ENCODE results near the gene MAN2C1. TPM values are rescaled to one million over a fixed set of nuclear protein-coding genes. Genes with fewer than 3 reads are reported as not detected.

Gene MAN2C1
- 100 to 1,000 TPM in 3 of 4 donors, 10 to 100 TPM in 1; 89.0 to 360 (median 156) TPM for total RNA-seq

- TF ChIP-seq CTCF (IDR thresholded peaks at IDR 0.05; ENCODE audit: low read depth) = no peak
Observed at GRCh38 chr15:75367913-75368688, at the start of gene MAN2C1. Gene MAN2C1 (minus strand): TSS chr15:75368607. CDS start chr15:75368583, 24 bp downstream.

- TF ChIP-seq CTCF (IDR thresholded peaks at IDR 0.05; ENCODE audit: low read depth) = no peak
Observed at GRCh38 chr15:75416584-75416983, 48.2 kb upstream of the MAN2C1 start.

GRCh38 chr15:75410196-75410595, 41.8 kb upstream of the MAN2C1 start:
- no peak for TF ChIP-seq CTCF (IDR thresholded peaks at IDR 0.05; ENCODE audit: low read depth)

- no peak for TF ChIP-seq CTCF (IDR thresholded peaks at IDR 0.05; ENCODE audit: low read depth)
Observed at GRCh38 chr15:75407083-75407482, 38.7 kb upstream of the MAN2C1 start.

GRCh38 chr15:75403892-75404291, 35.5 kb upstream of the MAN2C1 start:
- no peak for TF ChIP-seq CTCF (IDR thresholded peaks at IDR 0.05; ENCODE audit: low read depth)

GRCh38 chr15:75397494-75397893, 29.1 kb upstream of the MAN2C1 start:
- TF ChIP-seq CTCF (IDR thresholded peaks at IDR 0.05; ENCODE audit: low read depth) = no peak

- TF ChIP-seq CTCF (IDR thresholded peaks at IDR 0.05; ENCODE audit: low read depth) = no peak
Observed at GRCh38 chr15:75389791-75390382, 21.5 kb upstream of the MAN2C1 start.
